Liver (tissue), 9 donors: ENCODE data around the gene ZSCAN1. TPM values are rescaled to one million over a fixed set of nuclear protein-coding genes. Genes with fewer than 3 reads are reported as not detected.

Experiments used
- DNase-seq: peaks from one replicate; pipeline ENCODE4 v3.0.0-alpha.2; 2017; ENCODE audit warnings: low spot score
- H3K27ac ChIP-seq, 2 donors: one replicate each; pipeline ENCODE4 v1.7.0; 2013; ENCODE audit warnings: inconsistent platforms in 2 of 2, low read length in 2 of 2, control low read depth in 1 of 2, low read depth in 1 of 2, mild to moderate bottlenecking in 1 of 2
- H3K27me3 ChIP-seq, 4 donors: one replicate each; pipeline versions ENCODE4 v1.6.1 to v1.7.0; 2013; ENCODE audit warnings: low read length in 3 of 4, inconsistent platforms in 1 of 4, mild to moderate bottlenecking in 1 of 4, moderate library complexity in 1 of 4; ENCODE audit not compliant: control insufficient read depth in 4 of 4, insufficient read depth in 4 of 4
- H3K36me3 ChIP-seq, 4 donors: one replicate each; pipeline versions ENCODE4 v1.6.1 to v1.7.0; 2013; ENCODE audit warnings: low read length in 3 of 4, mild to moderate bottlenecking in 3 of 4, low read depth in 1 of 4, moderate library complexity in 1 of 4; ENCODE audit not compliant: control insufficient read depth in 4 of 4, insufficient read depth in 3 of 4
- H3K4me1 ChIP-seq, 4 donors: one replicate each; pipeline versions ENCODE4 v1.6.1 to v1.7.0; 2013; ENCODE audit warnings: low read length in 3 of 4, mild to moderate bottlenecking in 3 of 4, moderate library complexity in 1 of 4; ENCODE audit not compliant: control insufficient read depth in 4 of 4, insufficient read depth in 4 of 4
- H3K4me3 ChIP-seq, 3 donors: one replicate each; pipeline versions ENCODE4 v1.6.1 to v1.7.0; 2013; ENCODE audit warnings: low read length in 3 of 3, control low read depth in 1 of 3, low read depth in 1 of 3, mild to moderate bottlenecking in 1 of 3
- H3K9ac ChIP-seq, 2 donors: one replicate each; pipeline ENCODE4 v1.7.0; 2013; ENCODE audit warnings: low read length in 2 of 2, mild to moderate bottlenecking in 2 of 2, moderate library complexity in 2 of 2, control low read depth in 1 of 2, low read depth in 1 of 2
- H3K9me3 ChIP-seq, 4 donors: one replicate each; pipeline versions ENCODE4 v1.6.1 to v1.7.0; 2013; ENCODE audit warnings: low read length in 3 of 4; ENCODE audit not compliant: control insufficient read depth in 4 of 4
- EGR1 ChIP-seq, 2 donors: IDR thresholded peaks; 2 replicates each; pipeline ENCODE4 v1.6.1; 2016 to 2018; ENCODE audit warnings: antibody characterized with exemption in 2 of 2, low read depth in 2 of 2
- FOXA1 ChIP-seq: IDR thresholded peaks from 2 replicates; pipeline ENCODE4 v1.6.1; 2016; ENCODE audit warnings: antibody characterized with exemption
- FOXA2 ChIP-seq: IDR thresholded peaks from 2 replicates; pipeline ENCODE4 v1.6.1; 2016; ENCODE audit warnings: antibody characterized with exemption
- GABPA ChIP-seq, 2 donors: IDR thresholded peaks in 1 of 2; conservative IDR thresholded peaks in 1 of 2; 2 replicates each; pipeline ENCODE4 v1.6.1; 2016; ENCODE audit warnings: antibody characterized with exemption in 2 of 2, mild to moderate bottlenecking in 1 of 2, moderate library complexity in 1 of 2
- HNF4A ChIP-seq, 2 donors: conservative IDR thresholded peaks; 2 replicates each; pipeline ENCODE4 v1.6.1; 2016; ENCODE audit warnings: antibody characterized with exemption in 2 of 2, mild to moderate bottlenecking in 2 of 2
- HNF4G ChIP-seq: IDR thresholded peaks from 2 replicates; pipeline ENCODE4 v1.6.1; 2016; ENCODE audit warnings: antibody characterized with exemption
- JUND ChIP-seq, 2 donors: IDR thresholded peaks; 2 replicates each; pipeline ENCODE4 v1.6.1; 2016; ENCODE audit warnings: antibody characterized with exemption in 2 of 2
- NR2F2 ChIP-seq: IDR thresholded peaks from 2 replicates; pipeline ENCODE4 v1.6.1; 2016; ENCODE audit warnings: antibody characterized with exemption
- RAD21 ChIP-seq, 2 donors: IDR thresholded peaks; 2 replicates each; pipeline ENCODE4 v1.6.1; 2016; ENCODE audit warnings: antibody characterized with exemption in 2 of 2, mild to moderate bottlenecking in 2 of 2
- RXRA ChIP-seq, 2 donors: IDR thresholded peaks; 2 replicates each; pipeline ENCODE4 v1.6.1; 2017 to 2018; ENCODE audit warnings: antibody characterized with exemption in 2 of 2, mild to moderate bottlenecking in 1 of 2
- SP1 ChIP-seq: IDR thresholded peaks from 2 replicates; pipeline ENCODE4 v1.6.1; 2018; ENCODE audit warnings: antibody characterized with exemption, mild to moderate bottlenecking
- TAF1 ChIP-seq: conservative IDR thresholded peaks from 2 replicates; pipeline ENCODE4 v1.6.1; 2016; ENCODE audit warnings: antibody characterized with exemption, mild to moderate bottlenecking
- YY1 ChIP-seq: IDR thresholded peaks from 2 replicates; pipeline ENCODE4 v1.6.1; 2016; ENCODE audit warnings: antibody characterized with exemption, mild to moderate bottlenecking
- WGBS: extraction: QIAGEN DNeasy Blood & Tissue Kit; methylation state at CpG from one replicate; pipeline ENCODE4 v1.1.7; 2013; 5-methylcytosine and 5-hydroxymethylcytosine counted together
- polyA plus RNA-seq, 2 donors: library from polyadenylated mRNA; stranded (reverse) in 1 of 2; unstranded in 1 of 2; fragments of 200-250 nt in 1 of 2; fragments of >200 nt in 1 of 2; fragmentation: Nextera tagmentation in 1 of 2; extraction: Ambion mirVana in 1 of 2; gene quantifications; one replicate each; pipeline versions ENCODE4 v1.2.1 to v1.2.3, GENCODE V29; 2013 to 2015
- total RNA-seq, 2 donors: library from RNA; depleted of rRNA; stranded (reverse); fragments of >200 nt; gene quantifications; one replicate each; pipeline ENCODE4 v1.2.3, GENCODE V29; 2014
- TF ChIP-seq, protein P1 (sequence below): IDR thresholded peaks from 2 replicates; pipeline ENCODE4 v1.6.1; 2016; ENCODE audit warnings: antibody characterized with exemption, mild to moderate bottlenecking
- TF ChIP-seq, protein P2 (sequence below): IDR thresholded peaks from 2 replicates; pipeline ENCODE4 v1.6.1; 2016; ENCODE audit warnings: antibody characterized with exemption
- TF ChIP-seq, protein P3 (sequence below): IDR thresholded peaks from 2 replicates; pipeline ENCODE4 v1.6.1; 2016; ENCODE audit warnings: antibody characterized with exemption
- TF ChIP-seq, protein P4 (sequence below): fragments of 150-350 bp; IDR thresholded peaks from 2 replicates; pipeline ENCODE4 v1.5.1; 2017; ENCODE audit warnings: improper control_type of control experiment, low read depth, low read length; ENCODE audit not compliant: missing input control
- TF ChIP-seq, protein P5 (sequence below): IDR thresholded peaks from 2 replicates; pipeline ENCODE4 v1.6.1; 2016; ENCODE audit warnings: antibody characterized with exemption
- donor health status: healthy.
- donor health status: healthy.
- donor health status: healthy.
- donor health status: healthy.
- donor health status: healthy.

The ZSCAN1 gene
- total and polyA plus RNA-seq, 4 donors, result 0.13 TPM; not detected in 3

DNA sequence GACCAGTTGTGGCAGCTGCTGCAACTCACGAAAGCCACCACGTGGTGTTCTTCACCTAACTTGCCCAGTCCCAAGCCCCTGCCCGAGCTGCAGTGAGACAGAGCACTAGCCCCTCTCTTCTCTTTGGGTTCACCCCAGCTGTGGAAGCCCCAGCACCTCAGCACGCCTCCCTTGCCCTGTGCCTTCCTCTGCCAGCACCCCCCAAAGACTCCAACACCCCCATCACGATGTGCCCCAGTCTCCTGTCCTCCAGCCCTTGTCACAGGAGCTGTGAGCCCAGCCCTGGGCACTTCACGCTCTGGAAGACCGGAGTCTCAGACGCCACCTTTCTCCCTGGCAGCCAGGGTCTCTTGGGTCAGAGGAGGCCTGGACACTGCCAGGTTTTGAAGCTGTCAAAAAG, 23.0 kb downstream of the ZSCAN1 start:
- Histone ChIP-seq H3K36me3 (no peaks in the 10 kb centered on the region), H3K27me3 (no peaks in the 10 kb centered on the region), H3K9ac (no peak overlapping the region), H3K27ac (no peak overlapping the region), H3K9me3 (peaks cover 23 to 60% (median 38%) of the 10 kb centered on the region in 4 donors), H3K4me1 (no peaks in the 10 kb centered on the region), H3K4me3 (peak overlapping the region in 1 of 3 donors; percentile 19)
- WGBS, result 77% methylated on average over 8 of the region's 8 CpGs
- DNase-seq, result no peak
- no peak for TF ChIP-seq RAD21 (IDR thresholded peaks at IDR 0.05)
- TF ChIP-seq EGR1 (IDR thresholded peaks at IDR 0.05; ENCODE audit: low read depth in 2 of 2), result no peak
- TF ChIP-seq, protein P1, sequence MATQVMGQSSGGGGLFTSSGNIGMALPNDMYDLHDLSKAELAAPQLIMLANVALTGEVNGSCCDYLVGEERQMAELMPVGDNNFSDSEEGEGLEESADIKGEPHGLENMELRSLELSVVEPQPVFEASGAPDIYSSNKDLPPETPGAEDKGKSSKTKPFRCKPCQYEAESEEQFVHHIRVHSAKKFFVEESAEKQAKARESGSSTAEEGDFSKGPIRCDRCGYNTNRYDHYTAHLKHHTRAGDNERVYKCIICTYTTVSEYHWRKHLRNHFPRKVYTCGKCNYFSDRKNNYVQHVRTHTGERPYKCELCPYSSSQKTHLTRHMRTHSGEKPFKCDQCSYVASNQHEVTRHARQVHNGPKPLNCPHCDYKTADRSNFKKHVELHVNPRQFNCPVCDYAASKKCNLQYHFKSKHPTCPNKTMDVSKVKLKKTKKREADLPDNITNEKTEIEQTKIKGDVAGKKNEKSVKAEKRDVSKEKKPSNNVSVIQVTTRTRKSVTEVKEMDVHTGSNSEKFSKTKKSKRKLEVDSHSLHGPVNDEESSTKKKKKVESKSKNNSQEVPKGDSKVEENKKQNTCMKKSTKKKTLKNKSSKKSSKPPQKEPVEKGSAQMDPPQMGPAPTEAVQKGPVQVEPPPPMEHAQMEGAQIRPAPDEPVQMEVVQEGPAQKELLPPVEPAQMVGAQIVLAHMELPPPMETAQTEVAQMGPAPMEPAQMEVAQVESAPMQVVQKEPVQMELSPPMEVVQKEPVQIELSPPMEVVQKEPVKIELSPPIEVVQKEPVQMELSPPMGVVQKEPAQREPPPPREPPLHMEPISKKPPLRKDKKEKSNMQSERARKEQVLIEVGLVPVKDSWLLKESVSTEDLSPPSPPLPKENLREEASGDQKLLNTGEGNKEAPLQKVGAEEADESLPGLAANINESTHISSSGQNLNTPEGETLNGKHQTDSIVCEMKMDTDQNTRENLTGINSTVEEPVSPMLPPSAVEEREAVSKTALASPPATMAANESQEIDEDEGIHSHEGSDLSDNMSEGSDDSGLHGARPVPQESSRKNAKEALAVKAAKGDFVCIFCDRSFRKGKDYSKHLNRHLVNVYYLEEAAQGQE, result no peak
- TF ChIP-seq HNF4G, result no peak
- TF ChIP-seq FOXA1, result no peak
- no peak for TF ChIP-seq HNF4A (conservative IDR thresholded peaks at IDR 0.05)
- TF ChIP-seq, protein P2, sequence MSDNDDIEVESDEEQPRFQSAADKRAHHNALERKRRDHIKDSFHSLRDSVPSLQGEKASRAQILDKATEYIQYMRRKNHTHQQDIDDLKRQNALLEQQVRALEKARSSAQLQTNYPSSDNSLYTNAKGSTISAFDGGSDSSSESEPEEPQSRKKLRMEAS, result no peak
- TF ChIP-seq FOXA2, result no peak
- TF ChIP-seq GABPA (IDR thresholded peaks at IDR 0.05 in 1 of 2, conservative IDR thresholded peaks at IDR 0.05 in 1 of 2), result no peak
- no peak for TF ChIP-seq SP1

DNA sequence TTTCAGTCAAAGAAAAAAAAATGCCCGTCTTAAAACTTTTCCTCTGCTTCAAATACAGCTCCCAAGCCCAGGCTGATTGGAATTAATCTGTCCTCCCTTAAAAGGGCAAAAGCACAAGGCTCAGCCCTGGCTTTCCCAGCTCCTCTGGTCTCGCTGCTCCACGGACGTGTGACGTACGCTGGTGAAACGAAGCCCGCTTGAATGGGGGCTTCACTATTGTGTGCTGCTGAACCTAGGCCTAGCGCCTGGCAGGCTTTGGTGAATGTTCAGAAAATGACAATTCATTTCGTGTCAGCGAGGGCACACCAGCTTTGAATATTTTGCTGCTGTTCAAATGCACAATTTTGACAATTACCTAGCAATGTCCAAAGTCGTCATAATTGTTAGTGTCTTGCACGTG, 24.6 kb downstream of the ZSCAN1 start:
- DNase-seq, result no peak
- TF ChIP-seq YY1, result no peak
- TF ChIP-seq, protein P3, sequence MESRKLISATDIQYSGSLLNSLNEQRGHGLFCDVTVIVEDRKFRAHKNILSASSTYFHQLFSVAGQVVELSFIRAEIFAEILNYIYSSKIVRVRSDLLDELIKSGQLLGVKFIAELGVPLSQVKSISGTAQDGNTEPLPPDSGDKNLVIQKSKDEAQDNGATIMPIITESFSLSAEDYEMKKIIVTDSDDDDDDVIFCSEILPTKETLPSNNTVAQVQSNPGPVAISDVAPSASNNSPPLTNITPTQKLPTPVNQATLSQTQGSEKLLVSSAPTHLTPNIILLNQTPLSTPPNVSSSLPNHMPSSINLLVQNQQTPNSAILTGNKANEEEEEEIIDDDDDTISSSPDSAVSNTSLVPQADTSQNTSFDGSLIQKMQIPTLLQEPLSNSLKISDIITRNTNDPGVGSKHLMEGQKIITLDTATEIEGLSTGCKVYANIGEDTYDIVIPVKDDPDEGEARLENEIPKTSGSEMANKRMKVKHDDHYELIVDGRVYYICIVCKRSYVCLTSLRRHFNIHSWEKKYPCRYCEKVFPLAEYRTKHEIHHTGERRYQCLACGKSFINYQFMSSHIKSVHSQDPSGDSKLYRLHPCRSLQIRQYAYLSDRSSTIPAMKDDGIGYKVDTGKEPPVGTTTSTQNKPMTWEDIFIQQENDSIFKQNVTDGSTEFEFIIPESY, result no peak
- TF ChIP-seq, protein P4, sequence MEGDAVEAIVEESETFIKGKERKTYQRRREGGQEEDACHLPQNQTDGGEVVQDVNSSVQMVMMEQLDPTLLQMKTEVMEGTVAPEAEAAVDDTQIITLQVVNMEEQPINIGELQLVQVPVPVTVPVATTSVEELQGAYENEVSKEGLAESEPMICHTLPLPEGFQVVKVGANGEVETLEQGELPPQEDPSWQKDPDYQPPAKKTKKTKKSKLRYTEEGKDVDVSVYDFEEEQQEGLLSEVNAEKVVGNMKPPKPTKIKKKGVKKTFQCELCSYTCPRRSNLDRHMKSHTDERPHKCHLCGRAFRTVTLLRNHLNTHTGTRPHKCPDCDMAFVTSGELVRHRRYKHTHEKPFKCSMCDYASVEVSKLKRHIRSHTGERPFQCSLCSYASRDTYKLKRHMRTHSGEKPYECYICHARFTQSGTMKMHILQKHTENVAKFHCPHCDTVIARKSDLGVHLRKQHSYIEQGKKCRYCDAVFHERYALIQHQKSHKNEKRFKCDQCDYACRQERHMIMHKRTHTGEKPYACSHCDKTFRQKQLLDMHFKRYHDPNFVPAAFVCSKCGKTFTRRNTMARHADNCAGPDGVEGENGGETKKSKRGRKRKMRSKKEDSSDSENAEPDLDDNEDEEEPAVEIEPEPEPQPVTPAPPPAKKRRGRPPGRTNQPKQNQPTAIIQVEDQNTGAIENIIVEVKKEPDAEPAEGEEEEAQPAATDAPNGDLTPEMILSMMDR, result no peak
- no peak for TF ChIP-seq JUND (IDR thresholded peaks at IDR 0.05)
- no peak for TF ChIP-seq FOXA1
- TF ChIP-seq EGR1 (IDR thresholded peaks at IDR 0.05; ENCODE audit: low read depth in 2 of 2), result no peak
- TF ChIP-seq TAF1, result no peak
- no peak for TF ChIP-seq HNF4A (conservative IDR thresholded peaks at IDR 0.05)
- TF ChIP-seq, protein P2, result no peak
- no peak for TF ChIP-seq SP1
- no peak for TF ChIP-seq RXRA (IDR thresholded peaks at IDR 0.05)
- TF ChIP-seq HNF4G, result no peak
- TF ChIP-seq, protein P5, sequence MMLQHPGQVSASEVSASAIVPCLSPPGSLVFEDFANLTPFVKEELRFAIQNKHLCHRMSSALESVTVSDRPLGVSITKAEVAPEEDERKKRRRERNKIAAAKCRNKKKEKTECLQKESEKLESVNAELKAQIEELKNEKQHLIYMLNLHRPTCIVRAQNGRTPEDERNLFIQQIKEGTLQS, result no peak
- no peak for TF ChIP-seq GABPA (IDR thresholded peaks at IDR 0.05 in 1 of 2, conservative IDR thresholded peaks at IDR 0.05 in 1 of 2)
- TF ChIP-seq FOXA2, result no peak
- TF ChIP-seq NR2F2, result no peak
- TF ChIP-seq, protein P1, result no peak
- Histone ChIP-seq H3K4me1 (no peaks in the 10 kb centered on the region), H3K9me3 (peaks cover 27 to 59% (median 38%) of the 10 kb centered on the region in 4 donors), H3K27me3 (no peaks in the 10 kb centered on the region), H3K4me3 (peak overlapping the region; percentile 32 to 54 (median 35)), H3K9ac (no peak overlapping the region), H3K27ac (peak overlapping the region in 1 of 2 donors; percentile 78), H3K36me3 (no peaks in the 10 kb centered on the region)
- 93% methylated on average over 13 of the region's 13 CpGs for WGBS
